ENCODE results near the gene NAA80.
A peak's percentile ranks its signal among the peaks of the same experiment; 100 is the strongest.

The NAA80 gene

GRCh38 chr3:50298836-50299637, at the start of gene NAA80, which contains the start of gene HYAL3:
TSS of gene NAA80 (minus strand) at chr3:50299405. CDS start at chr3:50297463, 1,942 bp downstream.
TSS of gene HYAL3 (minus strand) at chr3:50299405. CDS start at chr3:50295602, 3,803 bp downstream.
- DNase-seq: peak; percentile 95

GRCh38 chr3:50347187-50347813, 48.1 kb upstream of the NAA80 start:
- peak; percentile 40 for DNase-seq

- peak; percentile 24 for DNase-seq
These were observed 46.5 kb upstream of the NAA80 start, which contains the start of gene ZMYND10 for GRCh38 chr3:50345586-50346234. TSS of gene ZMYND10 (minus strand) at chr3:50345732. CDS start at chr3:50345579, 153 bp downstream.

GRCh38 chr3:50345008-50345407, 45.8 kb upstream of the NAA80 start:
- no peak for DNase-seq

GRCh38 chr3:50342813-50343633, 43.8 kb upstream of the NAA80 start:
- no peak for DNase-seq

- no peak for DNase-seq
These were observed 42.9 kb upstream of the NAA80 start for GRCh38 chr3:50341996-50342650.

- DNase-seq: no peak
These were observed 42.3 kb upstream of the NAA80 start for GRCh38 chr3:50341537-50341936.

GRCh38 chr3:50340448-50341329, 41.5 kb upstream of the NAA80 start, which contains the start of gene RASSF1:
TSS of gene RASSF1 (minus strand) at chr3:50340836. CDS start at chr3:50340805, 31 bp downstream.
- no peak for DNase-seq

- DNase-seq: no peak
These were observed 40.9 kb upstream of the NAA80 start for GRCh38 chr3:50340147-50340447.

- no peak for DNase-seq
These were observed 40.4 kb upstream of the NAA80 start for GRCh38 chr3:50339485-50340146.

- DNase-seq: no peak
These were observed 39.8 kb upstream of the NAA80 start for GRCh38 chr3:50338965-50339364.

GRCh38 chr3:50337175-50337861, 38.1 kb upstream of the NAA80 start:
- DNase-seq: peak; percentile 95

- DNase-seq: no peak
These were observed 37.4 kb upstream of the NAA80 start for GRCh38 chr3:50336452-50337174.

GRCh38 chr3:50334339-50335075, 35.3 kb upstream of the NAA80 start:
- DNase-seq: no peak

- DNase-seq: no peak
These were observed 34.6 kb upstream of the NAA80 start for GRCh38 chr3:50333744-50334328.

- DNase-seq: no peak
These were observed 32.2 kb upstream of the NAA80 start for GRCh38 chr3:50331364-50331907.

GRCh38 chr3:50330330-50330729, 31.1 kb upstream of the NAA80 start:
- no peak for DNase-seq
